H9 (cell line): Measurements from ENCODE around the gene HMCN1. TPM values are rescaled to one million over a fixed set of nuclear protein-coding genes. Genes with fewer than 3 reads are reported as not detected.

ENCODE experiments used
- DNase-seq: peaks from one replicate; pipeline ENCODE4 v3.0.0-alpha.2; 2017
- H2AFZ ChIP-seq: one replicate; pipeline ENCODE4 v1.6.1; 2013; ENCODE audit warnings: mild to moderate bottlenecking, low read length, control low read depth, moderate library complexity
- H2AK5ac ChIP-seq: 2 replicates; pipeline ENCODE4 v1.6.1; 2013; ENCODE audit warnings: low read length, control low read depth, mixed read lengths; ENCODE audit not compliant: insufficient read length
- H2BK120ac ChIP-seq: one replicate; pipeline ENCODE4 v1.6.1; 2013; ENCODE audit warnings: low read depth, mild to moderate bottlenecking, low read length, control low read depth, inconsistent platforms; ENCODE audit not compliant: poor library complexity, severe bottlenecking
- H2BK12ac ChIP-seq: 2 replicates; pipeline ENCODE4 v1.6.1; 2013; ENCODE audit warnings: low read length, control low read depth, mixed read lengths, low read depth; ENCODE audit not compliant: insufficient read length
- H2BK15ac ChIP-seq: 2 replicates; pipeline ENCODE4 v1.6.1; 2013; ENCODE audit warnings: low read depth, low read length, control low read depth
- H2BK20ac ChIP-seq: one replicate; pipeline ENCODE4 v1.6.1; 2013; ENCODE audit warnings: low read depth, mild to moderate bottlenecking, low read length, control low read depth, inconsistent platforms; ENCODE audit not compliant: poor library complexity, severe bottlenecking
- H2BK5ac ChIP-seq: 2 replicates; pipeline ENCODE4 v1.6.1; 2013; ENCODE audit warnings: low read length, control low read depth, mixed read lengths; ENCODE audit not compliant: insufficient read length
- H3K14ac ChIP-seq: 2 replicates; pipeline ENCODE4 v1.6.1; 2013; ENCODE audit warnings: low read length, control low read depth; ENCODE audit not compliant: insufficient read depth
- H3K18ac ChIP-seq: 2 replicates; pipeline ENCODE4 v1.6.1; 2013; ENCODE audit warnings: low read depth, mild to moderate bottlenecking, mixed read lengths, low read length, control low read depth; ENCODE audit not compliant: insufficient read length
- H3K23ac ChIP-seq: 2 replicates; pipeline ENCODE4 v1.6.1; 2013; ENCODE audit warnings: low read length, control low read depth, mixed read lengths, low read depth; ENCODE audit not compliant: insufficient read length
- H3K23me2 ChIP-seq: 2 replicates; pipeline ENCODE4 v1.6.1; 2013; ENCODE audit warnings: low read depth, mild to moderate bottlenecking, mixed read lengths, low read length, control low read depth; ENCODE audit not compliant: insufficient read length, poor library complexity, severe bottlenecking
- H3K27ac ChIP-seq: 2 replicates; pipeline ENCODE4 v1.5.1; 2013; ENCODE audit warnings: low read length, control low read depth, mixed read lengths, low read depth; ENCODE audit not compliant: insufficient read length
- H3K27me3 ChIP-seq: 2 replicates; pipeline ENCODE4 v1.6.1; 2013; ENCODE audit warnings: low read length, control low read depth, inconsistent platforms; ENCODE audit not compliant: insufficient read depth
- H3K4ac ChIP-seq: 2 replicates; pipeline ENCODE4 v1.6.1; 2013; ENCODE audit warnings: low read depth, mild to moderate bottlenecking, control low read depth, inconsistent platforms, low read length, moderate library complexity
- H3K4me1 ChIP-seq: 2 replicates; pipeline ENCODE4 v1.6.1; 2013; ENCODE audit warnings: low read length, control low read depth, inconsistent platforms; ENCODE audit not compliant: insufficient read depth
- H3K4me2 ChIP-seq: 2 replicates; pipeline ENCODE4 v1.6.1; 2013; ENCODE audit warnings: low read length, control low read depth, mixed read lengths; ENCODE audit not compliant: insufficient read length, insufficient read depth
- H3K56ac ChIP-seq: 2 replicates; pipeline ENCODE4 v1.6.1; 2013; ENCODE audit warnings: low read depth, mild to moderate bottlenecking, mixed read lengths, low read length, control low read depth; ENCODE audit not compliant: insufficient read length
- H3K79me1 ChIP-seq: 2 replicates; pipeline ENCODE4 v1.6.1; 2013; ENCODE audit warnings: low read depth, mild to moderate bottlenecking, moderate library complexity, low read length, control low read depth, inconsistent platforms; ENCODE audit not compliant: insufficient read depth, poor library complexity, severe bottlenecking
- H3K79me2 ChIP-seq: 2 replicates; pipeline ENCODE4 v1.6.1; 2013; ENCODE audit warnings: low read length, control low read depth, inconsistent platforms; ENCODE audit not compliant: insufficient read depth
- H3K9ac ChIP-seq: 2 replicates; pipeline ENCODE4 v1.6.1; 2013; ENCODE audit warnings: low read length, control low read depth, mixed read lengths; ENCODE audit not compliant: insufficient read length; ENCODE audit errors: extremely low read depth
- H3K9me3 ChIP-seq: one replicate; pipeline ENCODE4 v1.6.1; 2013; ENCODE audit warnings: low read depth, low read length, inconsistent platforms; ENCODE audit not compliant: control insufficient read depth
- H3T11ph ChIP-seq: one replicate; pipeline ENCODE4 v1.6.1; 2013; ENCODE audit warnings: mild to moderate bottlenecking, low read length, control low read depth, inconsistent platforms
- H4K20me1 ChIP-seq: one replicate; pipeline ENCODE4 v1.6.1; 2013; ENCODE audit not compliant: control insufficient read depth, insufficient read length, insufficient read depth
- H4K5ac ChIP-seq: 2 replicates; pipeline ENCODE4 v1.6.1; 2013; ENCODE audit warnings: low read depth, mild to moderate bottlenecking, mixed read lengths, low read length, control low read depth; ENCODE audit not compliant: insufficient read length
- H4K8ac ChIP-seq: replicated peaks from 2 replicates; pipeline ENCODE4 v1.6.1; 2013; ENCODE audit warnings: low read length, control low read depth, mixed read lengths, low read depth; ENCODE audit not compliant: insufficient read length
- H4K91ac ChIP-seq: 2 replicates; pipeline ENCODE4 v1.6.1; 2013; ENCODE audit warnings: low read depth, mild to moderate bottlenecking, moderate library complexity, mixed read lengths, low read length, control low read depth; ENCODE audit not compliant: insufficient read length
- H3K27ac Mint-ChIP-seq, 3 experiments: 2 replicates in 2 of 3; 3 replicates in 1 of 3; pipeline ENCODE4 v1.8.0; 2020 to 2021; ENCODE audit warnings: mixed read lengths in 3 of 3, mild to moderate bottlenecking in 1 of 3, moderate library complexity in 1 of 3
- H3K27me3 Mint-ChIP-seq: 2 replicates; pipeline ENCODE4 v1.8.0; 2021; ENCODE audit warnings: low read depth, mild to moderate bottlenecking, moderate library complexity, mixed read lengths
- H3K36me3 Mint-ChIP-seq, 3 experiments: 2 replicates in 2 of 3; 3 replicates in 1 of 3; pipeline ENCODE4 v1.8.0; 2020 to 2021; ENCODE audit warnings: low read depth in 3 of 3, mixed read lengths in 3 of 3; ENCODE audit not compliant: insufficient read depth in 1 of 3
- H3K4me1 Mint-ChIP-seq, 2 experiments: 2 replicates each; pipeline ENCODE4 v1.8.0; 2020; ENCODE audit warnings: mixed read lengths in 2 of 2
- H3K4me3 Mint-ChIP-seq, 2 experiments: 2 replicates in 1 of 2; 3 replicates in 1 of 2; pipeline ENCODE4 v1.8.0; 2020 to 2021; ENCODE audit warnings: mild to moderate bottlenecking in 2 of 2, mixed read lengths in 2 of 2, moderate library complexity in 1 of 2
- H3K9me3 Mint-ChIP-seq, 2 experiments: 2 replicates in 1 of 2; 3 replicates in 1 of 2; pipeline ENCODE4 v1.8.0; 2020; ENCODE audit warnings: mild to moderate bottlenecking in 2 of 2, mixed read lengths in 2 of 2, moderate library complexity in 1 of 2
- WGBS: extraction: QIAGEN DNeasy Blood & Tissue Kit; methylation state at CpG from one replicate; pipeline ENCODE4 v1.1.7; 2013; ENCODE audit warnings: missing lambda C conversion rate, low lambda C conversion rate, mixed read lengths; ENCODE audit not compliant: insufficient read length; ENCODE audit errors: extremely low coverage; 5-methylcytosine and 5-hydroxymethylcytosine counted together
- total RNA-seq: library from RNA; stranded (reverse); gene quantifications from 2 replicates; pipeline ENCODE4 v1.2.1, GENCODE V29; 2021
- TF ChIP-seq, protein P1 (sequence below): fragments of 200-600 bp; sonication (generic); conservative IDR thresholded peaks from 3 replicates; pipeline ENCODE4 v1.8.0; 2021; ENCODE audit warnings: antibody characterized with exemption, mild to moderate bottlenecking

HMCN1 gene
- total RNA-seq, 1 experiment from 2014 or later: 3.3 TPM

- H3K4me3 Mint-ChIP-seq: no peak overlapping the region
- H3K4ac ChIP-seq: no peak overlapping the region
- H4K20me1 ChIP-seq: no peaks in the 10 kb centered on the region
- H3K56ac ChIP-seq: no peak overlapping the region
- no peak overlapping the region for H3K27ac ChIP-seq
- H3K18ac ChIP-seq: no peak overlapping the region
- WGBS: no CpG with 5 or more reads among the region's 1 CpG
- H2AFZ ChIP-seq: no peak overlapping the region
- H3K23ac ChIP-seq: no peak overlapping the region
- H3K27me3 Mint-ChIP-seq: no peaks in the 10 kb centered on the region
- H3K79me2 ChIP-seq: no peaks in the 10 kb centered on the region
- no peak overlapping the region for H2BK12ac ChIP-seq
- H4K8ac ChIP-seq: no peak overlapping the region
- H3K27ac Mint-ChIP-seq: no peak overlapping the region
- H3K9me3 Mint-ChIP-seq: no peaks in the 10 kb centered on the region
- no peaks in the 10 kb centered on the region for H3K27me3 ChIP-seq
- H2AK5ac ChIP-seq: no peak overlapping the region
- H3T11ph ChIP-seq: no peak overlapping the region
- H3K4me1 ChIP-seq: peaks cover 2% of the 10 kb centered on the region; the same call in 1 of the 2 replicates
- TF ChIP-seq, protein P1, sequence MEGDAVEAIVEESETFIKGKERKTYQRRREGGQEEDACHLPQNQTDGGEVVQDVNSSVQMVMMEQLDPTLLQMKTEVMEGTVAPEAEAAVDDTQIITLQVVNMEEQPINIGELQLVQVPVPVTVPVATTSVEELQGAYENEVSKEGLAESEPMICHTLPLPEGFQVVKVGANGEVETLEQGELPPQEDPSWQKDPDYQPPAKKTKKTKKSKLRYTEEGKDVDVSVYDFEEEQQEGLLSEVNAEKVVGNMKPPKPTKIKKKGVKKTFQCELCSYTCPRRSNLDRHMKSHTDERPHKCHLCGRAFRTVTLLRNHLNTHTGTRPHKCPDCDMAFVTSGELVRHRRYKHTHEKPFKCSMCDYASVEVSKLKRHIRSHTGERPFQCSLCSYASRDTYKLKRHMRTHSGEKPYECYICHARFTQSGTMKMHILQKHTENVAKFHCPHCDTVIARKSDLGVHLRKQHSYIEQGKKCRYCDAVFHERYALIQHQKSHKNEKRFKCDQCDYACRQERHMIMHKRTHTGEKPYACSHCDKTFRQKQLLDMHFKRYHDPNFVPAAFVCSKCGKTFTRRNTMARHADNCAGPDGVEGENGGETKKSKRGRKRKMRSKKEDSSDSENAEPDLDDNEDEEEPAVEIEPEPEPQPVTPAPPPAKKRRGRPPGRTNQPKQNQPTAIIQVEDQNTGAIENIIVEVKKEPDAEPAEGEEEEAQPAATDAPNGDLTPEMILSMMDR: no peak
- H3K4me1 Mint-ChIP-seq: peaks cover 11 to 18% of the 10 kb centered on the region in 2 experiments
- H3K14ac ChIP-seq: no peak overlapping the region
- no peaks in the 10 kb centered on the region for H3K79me1 ChIP-seq
- no peak overlapping the region for H4K5ac ChIP-seq
- no peak overlapping the region for H3K4me2 ChIP-seq
- H4K91ac ChIP-seq: no peak overlapping the region
- no peak overlapping the region for H3K9ac ChIP-seq
- DNase-seq: no peak
- no peak overlapping the region for H2BK15ac ChIP-seq
- H2BK120ac ChIP-seq: no peak overlapping the region
- no peaks in the 10 kb centered on the region for H3K9me3 ChIP-seq
- H3K23me2 ChIP-seq: no peaks in the 10 kb centered on the region
- H3K36me3 Mint-ChIP-seq: no peaks in the 10 kb centered on the region; a peak in 1 of 7 replicates
- no peak overlapping the region for H2BK5ac ChIP-seq
- H2BK20ac ChIP-seq: no peak overlapping the region
Measured at GRCh38 chr1:185921636-185922035, 187.4 kb downstream of the HMCN1 start.
